Measurements from ENCODE around the gene NRXN3. TPM values are rescaled to one million over a fixed set of nuclear protein-coding genes. Genes with fewer than 3 reads are reported as not detected.
"Not testable (repeated sequence)": the region's sequence is repeated elsewhere in the genome, so short reads cannot be mapped to it uniquely, and the experiment has no call there.

The NRXN3 gene
- total RNA-seq, 1 experiment from 2014 or later = not detected

DNA sequence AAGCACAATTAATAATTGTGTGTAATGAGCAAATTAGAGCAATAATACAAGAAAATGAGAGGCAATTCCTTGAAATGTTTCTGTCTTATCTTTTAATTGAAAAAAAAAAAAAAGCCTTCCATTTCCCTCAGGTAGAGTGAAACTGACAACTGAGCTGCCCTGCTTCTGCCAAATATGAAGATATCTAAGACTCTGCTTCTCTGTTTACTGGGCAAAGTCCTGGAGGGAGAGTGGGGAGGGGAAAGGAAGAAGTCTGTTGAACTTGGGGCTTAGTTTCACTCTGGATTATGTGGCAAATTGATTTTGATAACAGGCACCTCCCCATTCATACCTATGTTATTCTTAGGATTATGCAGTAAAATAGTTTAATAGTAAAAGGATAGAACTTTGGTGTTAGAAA, 364.9 kb downstream of the NRXN3 start:
- Histone ChIP-seq H3K27ac (ENCODE audit: low read depth, low read length) (no peak overlapping the region), H4K20me1 (ENCODE audit: insufficient read depth) (no peaks in the 10 kb centered on the region), H3K9me2 (ENCODE audit: insufficient read depth) (no peaks in the 10 kb centered on the region), H3K9ac (ENCODE audit: low read length) (no peak overlapping the region), H3K36me3 (ENCODE audit: control insufficient read depth in 1 of 2, insufficient read depth in 2 of 2, low read length in 2 of 2) (no peaks in the 10 kb centered on the region), H3K79me2 (ENCODE audit: insufficient read depth, low read length) (no peaks in the 10 kb centered on the region), H3K4me1 (ENCODE audit: control insufficient read depth in 1 of 2, insufficient read depth in 2 of 2, low read length in 2 of 2) (no peaks in the 10 kb centered on the region), H3K27me3 (ENCODE audit: insufficient read depth, low read length) (no peaks in the 10 kb centered on the region), H3K4me2 (ENCODE audit: low read length) (no peak overlapping the region), H3K9me3 (ENCODE audit: control insufficient read depth in 1 of 2, insufficient read depth in 1 of 2, low read depth in 1 of 2, low read length in 2 of 2) (no peaks in the 10 kb centered on the region), H2AFZ (ENCODE audit: low read depth, low read length, poor library complexity, severe bottlenecking) (no peak overlapping the region), H3K4me3 (replicated peaks in 1 of 2; ENCODE audit: low read depth in 1 of 2, low read length in 2 of 2) (no peak overlapping the region)
- intact Hi-C loops (cut with micrococcal nuclease) = no loop called here
- ChIA-PET CTCF (no interaction called here), RAD21 (ENCODE audit: low non-redundant PET in 1 of 2, low total read pairs in 2 of 2, uncharacterized antibody in 2 of 2, unreplicated experiment in 2 of 2) (no interaction called here), POLR2A (no interaction called here)
- DNase-seq (ENCODE audit: low read depth, low spot score) (no peak), ATAC-seq (no peak)
- no peak for TF ChIP-seq CBX3 (IDR thresholded peaks at IDR 0.05; ENCODE audit: low read depth)
- TF ChIP-seq TCF7L2 (IDR thresholded peaks at IDR 0.05; ENCODE audit: borderline replicate concordance, extremely low read depth, insufficient read depth, insufficient read length) = no peak
- no peak for TF ChIP-seq EGR1 (IDR thresholded peaks at IDR 0.05; ENCODE audit: low read depth)
- TF ChIP-seq POLR2A (IDR thresholded peaks at IDR 0.05; ENCODE audit: borderline replicate concordance, extremely low read depth, insufficient read depth, insufficient read length) = no peak
- TF ChIP-seq, protein P1, sequence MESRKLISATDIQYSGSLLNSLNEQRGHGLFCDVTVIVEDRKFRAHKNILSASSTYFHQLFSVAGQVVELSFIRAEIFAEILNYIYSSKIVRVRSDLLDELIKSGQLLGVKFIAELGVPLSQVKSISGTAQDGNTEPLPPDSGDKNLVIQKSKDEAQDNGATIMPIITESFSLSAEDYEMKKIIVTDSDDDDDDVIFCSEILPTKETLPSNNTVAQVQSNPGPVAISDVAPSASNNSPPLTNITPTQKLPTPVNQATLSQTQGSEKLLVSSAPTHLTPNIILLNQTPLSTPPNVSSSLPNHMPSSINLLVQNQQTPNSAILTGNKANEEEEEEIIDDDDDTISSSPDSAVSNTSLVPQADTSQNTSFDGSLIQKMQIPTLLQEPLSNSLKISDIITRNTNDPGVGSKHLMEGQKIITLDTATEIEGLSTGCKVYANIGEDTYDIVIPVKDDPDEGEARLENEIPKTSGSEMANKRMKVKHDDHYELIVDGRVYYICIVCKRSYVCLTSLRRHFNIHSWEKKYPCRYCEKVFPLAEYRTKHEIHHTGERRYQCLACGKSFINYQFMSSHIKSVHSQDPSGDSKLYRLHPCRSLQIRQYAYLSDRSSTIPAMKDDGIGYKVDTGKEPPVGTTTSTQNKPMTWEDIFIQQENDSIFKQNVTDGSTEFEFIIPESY (IDR thresholded peaks at IDR 0.05; ENCODE audit: extremely low read depth, insufficient replicate concordance, low read length) = no peak
- no peak for TF ChIP-seq EZH2 (IDR thresholded peaks at IDR 0.05)
- TF ChIP-seq ZNF274 (IDR thresholded peaks at IDR 0.05; ENCODE audit: low read depth, low read length) = no peak
- no TSS peak for BruUV-seq (replicated peaks)

DNA sequence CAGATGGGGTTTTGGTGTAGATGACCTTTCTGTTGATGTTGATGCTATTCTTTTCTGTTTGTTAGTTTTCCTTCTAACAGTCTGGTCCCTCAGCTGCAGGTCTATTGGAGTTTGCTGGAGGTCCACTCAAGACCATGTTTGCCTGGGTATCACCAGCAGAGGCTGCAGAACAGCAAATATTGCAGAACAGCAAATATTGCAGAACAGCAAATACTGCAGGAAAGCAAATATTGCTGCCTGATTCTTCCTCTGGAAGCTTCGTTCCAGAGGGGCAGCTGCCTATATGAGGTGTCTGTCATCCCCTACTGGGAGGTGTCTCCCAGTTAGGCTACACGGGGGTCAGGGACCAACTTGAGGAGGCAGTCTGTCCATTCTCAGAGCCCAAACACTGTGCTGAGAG, 371.6 kb downstream of the NRXN3 start:
- H3K27me3 ChIP-seq (ENCODE audit: insufficient read depth, low read length); BruUV-seq (replicated peaks); H3K9ac ChIP-seq (ENCODE audit: low read length); intact Hi-C loops (cut with micrococcal nuclease); H3K4me2 ChIP-seq (ENCODE audit: low read length); H3K9me2 ChIP-seq (ENCODE audit: insufficient read depth); POLR2A ChIA-PET; H2AFZ ChIP-seq (ENCODE audit: low read depth, low read length, poor library complexity, severe bottlenecking); H3K36me3 ChIP-seq (ENCODE audit: control insufficient read depth in 1 of 2, insufficient read depth in 2 of 2, low read length in 2 of 2); ATAC-seq; H3K79me2 ChIP-seq (ENCODE audit: insufficient read depth, low read length); H4K20me1 ChIP-seq (ENCODE audit: insufficient read depth); CTCF ChIA-PET; H3K9me3 ChIP-seq (ENCODE audit: control insufficient read depth in 1 of 2, insufficient read depth in 1 of 2, low read depth in 1 of 2, low read length in 2 of 2); H3K4me1 ChIP-seq (ENCODE audit: control insufficient read depth in 1 of 2, insufficient read depth in 2 of 2, low read length in 2 of 2); DNase-seq (ENCODE audit: low read depth, low spot score); H3K27ac ChIP-seq (ENCODE audit: low read depth, low read length); H3K4me3 ChIP-seq (replicated peaks in 1 of 2; ENCODE audit: low read depth in 1 of 2, low read length in 2 of 2); RAD21 ChIA-PET (ENCODE audit: low non-redundant PET in 1 of 2, low total read pairs in 2 of 2, uncharacterized antibody in 2 of 2, unreplicated experiment in 2 of 2): not testable (repeated sequence)

All from HCT116 (cell line).